Measurements from ENCODE around the gene PEX16.

PEX16 gene

DNA sequence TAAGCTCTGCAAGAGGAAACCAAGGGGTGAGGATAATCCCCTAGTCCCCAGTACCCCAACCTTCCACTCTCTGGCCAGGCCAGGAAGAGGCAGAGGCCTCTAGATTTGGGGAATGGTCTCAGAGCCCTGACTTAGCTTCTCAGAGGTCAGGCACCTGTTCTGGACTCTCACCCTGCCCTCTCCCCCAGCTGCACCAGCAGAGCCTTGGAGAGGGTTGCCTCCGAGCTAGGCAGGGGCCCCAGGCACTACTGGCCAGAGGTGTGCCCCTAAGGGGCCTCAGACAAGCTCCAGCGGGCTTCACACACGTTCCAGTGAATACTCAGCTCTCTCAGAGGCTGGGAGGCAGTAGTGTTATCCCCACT lies 18.6 kb downstream of the PEX16 start:
- no peak overlapping the region for H3K27ac ChIP-seq (ENCODE audit: insufficient read depth in 1 of 2, low read depth in 1 of 2, low read length in 2 of 2, poor library complexity in 1 of 2, severe bottlenecking in 2 of 2)
- ChIA-PET CTCF (interaction anchor here (0.6 to 1.0 kb wide), 3 partner anchors 29 to 489 kb away, joined by 3 read pairs; no protein-coding TSS in a partner anchor), POLR2A (interaction anchor here (1.5 kb wide), 1 partner anchor 19 kb away, joined by 6 read pairs; the partner anchor contains the start of gene PEX16)

DNA sequence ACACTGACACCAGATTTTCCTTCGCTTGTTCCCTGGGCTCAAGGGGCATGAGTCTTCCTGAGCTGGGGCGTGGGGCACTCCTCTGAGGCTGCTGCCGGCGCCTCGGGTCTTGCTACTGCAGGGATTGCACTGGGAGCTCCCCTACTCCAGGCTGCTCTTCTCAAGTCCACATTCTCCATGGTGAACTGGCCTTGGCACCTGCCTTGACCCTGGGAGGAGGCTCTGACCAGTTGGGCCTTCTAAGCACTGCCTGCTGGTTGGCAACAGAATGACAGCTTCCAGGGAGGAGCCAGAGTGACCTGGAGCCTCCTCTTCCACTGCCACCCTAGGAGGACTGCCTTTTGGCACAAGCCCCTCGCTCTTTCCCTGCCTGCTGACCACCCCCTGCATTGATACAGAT lies 20.1 kb downstream of the PEX16 start:
- WGBS (ENCODE audit: insufficient coverage): 93% methylated on average over 6 of the region's 6 CpGs
- DNase-seq: no peak
- Histone ChIP-seq H3K27me3 (replicated peaks in 2 of 5; ENCODE audit: control insufficient read depth in 4 of 5, insufficient read depth in 5 of 5, low read length in 4 of 5) (peaks cover 0 to 80% (median 21%) of the 10 kb centered on the region in 5 experiments), H3K4me3 (ENCODE audit: control insufficient read depth in 1 of 7, extremely low read depth in 1 of 7, insufficient read depth in 4 of 7, low read depth in 2 of 7, low read length in 6 of 7) (no peak overlapping the region), H3K4me1 (ENCODE audit: control extremely low read depth in 1 of 4, control insufficient read depth in 4 of 4, insufficient read depth in 4 of 4, low read length in 3 of 4) (peaks cover 0 to 13% (median 9%) of the 10 kb centered on the region in 4 experiments), H3K27ac (ENCODE audit: insufficient read depth in 1 of 2, low read depth in 1 of 2, low read length in 2 of 2, poor library complexity in 1 of 2, severe bottlenecking in 2 of 2) (no peak overlapping the region), H3K9me3 (ENCODE audit: control extremely low read depth in 1 of 5, control insufficient read depth in 4 of 5, insufficient read depth in 2 of 5, low read depth in 1 of 5, low read length in 4 of 5) (no peaks in the 10 kb centered on the region), H3K36me3 (ENCODE audit: control insufficient read depth in 4 of 4, insufficient read depth in 4 of 4, low read length in 3 of 4) (no peaks in the 10 kb centered on the region)
- POLR2A ChIA-PET: no interaction called here
- CTCF ChIA-PET: interaction anchor here (1.3 kb wide), 2 partner anchors 11 to 25 kb away, joined by 3 read pairs; no protein-coding TSS in a partner anchor

More for the DNA sequence above, 18.6 kb downstream of the PEX16 start:
- H3K4me1 ChIP-seq (ENCODE audit: control extremely low read depth in 1 of 4, control insufficient read depth in 4 of 4, insufficient read depth in 4 of 4, low read length in 3 of 4): peaks cover 0 to 13% (median 9%) of the 10 kb centered on the region in 4 experiments
- DNase-seq: no peak
- H3K36me3 ChIP-seq (ENCODE audit: control insufficient read depth in 4 of 4, insufficient read depth in 4 of 4, low read length in 3 of 4): no peaks in the 10 kb centered on the region
- peaks cover 0 to 75% (median 21%) of the 10 kb centered on the region in 5 experiments for H3K27me3 ChIP-seq (replicated peaks in 2 of 5; ENCODE audit: control insufficient read depth in 4 of 5, insufficient read depth in 5 of 5, low read length in 4 of 5)
- H3K4me3 ChIP-seq (ENCODE audit: control insufficient read depth in 1 of 7, extremely low read depth in 1 of 7, insufficient read depth in 4 of 7, low read depth in 2 of 7, low read length in 6 of 7): peak overlapping the region in 2 of 7 experiments; percentile 48 to 65
- 16% methylated on average over 3 of the region's 3 CpGs for WGBS (ENCODE audit: insufficient coverage)
- H3K9me3 ChIP-seq (ENCODE audit: control extremely low read depth in 1 of 5, control insufficient read depth in 4 of 5, insufficient read depth in 2 of 5, low read depth in 1 of 5, low read length in 4 of 5): no peaks in the 10 kb centered on the region

DNA sequence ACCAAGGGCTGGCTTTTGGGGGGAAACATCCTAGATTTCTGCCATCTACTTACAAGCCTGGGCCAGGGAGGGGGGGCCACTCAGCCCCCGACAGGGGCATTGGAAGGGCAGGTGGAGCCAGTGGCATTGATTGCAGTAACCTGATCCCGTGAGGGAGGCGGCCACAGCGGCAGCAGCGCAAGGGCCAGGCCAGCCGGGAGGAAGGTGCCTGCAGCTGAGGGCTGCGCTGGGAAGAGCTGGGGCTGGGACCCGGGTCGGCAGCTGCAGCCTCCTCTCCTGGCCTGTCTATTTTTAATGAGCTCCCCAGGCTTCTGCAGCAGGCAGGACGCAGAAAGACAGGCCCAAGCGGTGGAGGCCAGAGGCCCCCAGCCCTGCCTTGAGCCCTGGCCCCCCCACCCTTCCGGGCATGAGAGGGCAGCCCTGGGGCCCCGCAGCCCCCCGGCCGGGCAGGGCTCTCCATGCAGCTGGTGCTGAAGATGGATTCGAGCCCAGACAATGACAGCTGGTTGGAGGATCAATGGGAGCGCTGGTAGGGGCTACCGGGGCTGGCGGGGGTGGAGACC lies 21.2 kb downstream of the PEX16 start:
- POLR2A ChIA-PET: no interaction called here
- no peak overlapping the region for H3K4me3 ChIP-seq (ENCODE audit: control insufficient read depth in 1 of 7, extremely low read depth in 1 of 7, insufficient read depth in 4 of 7, low read depth in 2 of 7, low read length in 6 of 7)
- no peaks in the 10 kb centered on the region for H3K9me3 ChIP-seq (ENCODE audit: control extremely low read depth in 1 of 5, control insufficient read depth in 4 of 5, insufficient read depth in 2 of 5, low read depth in 1 of 5, low read length in 4 of 5)
- no peak for DNase-seq
- H3K27me3 ChIP-seq (replicated peaks in 2 of 5; ENCODE audit: control insufficient read depth in 4 of 5, insufficient read depth in 5 of 5, low read length in 4 of 5): peaks cover 0 to 71% (median 21%) of the 10 kb centered on the region in 5 experiments
- H3K36me3 ChIP-seq (ENCODE audit: control insufficient read depth in 4 of 4, insufficient read depth in 4 of 4, low read length in 3 of 4): no peaks in the 10 kb centered on the region
- H3K4me1 ChIP-seq (ENCODE audit: control extremely low read depth in 1 of 4, control insufficient read depth in 4 of 4, insufficient read depth in 4 of 4, low read length in 3 of 4): peaks cover 0 to 13% (median 9%) of the 10 kb centered on the region in 4 experiments
- 23% methylated on average over 18 of the region's 19 CpGs for WGBS (ENCODE audit: insufficient coverage)
- CTCF ChIA-PET: interaction anchor here (1.3 kb wide), 1 partner anchor 24 kb away, joined by 3 read pairs; no protein-coding TSS in a partner anchor
- no peak overlapping the region for H3K27ac ChIP-seq (ENCODE audit: insufficient read depth in 1 of 2, low read depth in 1 of 2, low read length in 2 of 2, poor library complexity in 1 of 2, severe bottlenecking in 2 of 2)

- Histone ChIP-seq H3K27me3 (replicated peaks in 2 of 5; ENCODE audit: control insufficient read depth in 4 of 5, insufficient read depth in 5 of 5, low read length in 4 of 5) (peaks cover 0 to 63% (median 21%) of the 10 kb centered on the region in 5 experiments), H3K4me3 (ENCODE audit: control insufficient read depth in 1 of 7, extremely low read depth in 1 of 7, insufficient read depth in 4 of 7, low read depth in 2 of 7, low read length in 6 of 7) (no peak overlapping the region), H3K9me3 (ENCODE audit: control extremely low read depth in 1 of 5, control insufficient read depth in 4 of 5, insufficient read depth in 2 of 5, low read depth in 1 of 5, low read length in 4 of 5) (no peaks in the 10 kb centered on the region), H3K4me1 (ENCODE audit: control extremely low read depth in 1 of 4, control insufficient read depth in 4 of 4, insufficient read depth in 4 of 4, low read length in 3 of 4) (peaks cover 0 to 13% (median 9%) of the 10 kb centered on the region in 4 experiments), H3K27ac (ENCODE audit: insufficient read depth in 1 of 2, low read depth in 1 of 2, low read length in 2 of 2, poor library complexity in 1 of 2, severe bottlenecking in 2 of 2) (no peak overlapping the region), H3K36me3 (ENCODE audit: control insufficient read depth in 4 of 4, insufficient read depth in 4 of 4, low read length in 3 of 4) (no peaks in the 10 kb centered on the region)
- DNase-seq: no peak
- CTCF ChIA-PET: no interaction called here
- POLR2A ChIA-PET: no interaction called here
- 94% methylated on average over 5 of the region's 8 CpGs for WGBS (ENCODE audit: insufficient coverage)
Measured at GRCh38 chr11:45895553-45896259, 22.0 kb downstream of the PEX16 start.

DNA sequence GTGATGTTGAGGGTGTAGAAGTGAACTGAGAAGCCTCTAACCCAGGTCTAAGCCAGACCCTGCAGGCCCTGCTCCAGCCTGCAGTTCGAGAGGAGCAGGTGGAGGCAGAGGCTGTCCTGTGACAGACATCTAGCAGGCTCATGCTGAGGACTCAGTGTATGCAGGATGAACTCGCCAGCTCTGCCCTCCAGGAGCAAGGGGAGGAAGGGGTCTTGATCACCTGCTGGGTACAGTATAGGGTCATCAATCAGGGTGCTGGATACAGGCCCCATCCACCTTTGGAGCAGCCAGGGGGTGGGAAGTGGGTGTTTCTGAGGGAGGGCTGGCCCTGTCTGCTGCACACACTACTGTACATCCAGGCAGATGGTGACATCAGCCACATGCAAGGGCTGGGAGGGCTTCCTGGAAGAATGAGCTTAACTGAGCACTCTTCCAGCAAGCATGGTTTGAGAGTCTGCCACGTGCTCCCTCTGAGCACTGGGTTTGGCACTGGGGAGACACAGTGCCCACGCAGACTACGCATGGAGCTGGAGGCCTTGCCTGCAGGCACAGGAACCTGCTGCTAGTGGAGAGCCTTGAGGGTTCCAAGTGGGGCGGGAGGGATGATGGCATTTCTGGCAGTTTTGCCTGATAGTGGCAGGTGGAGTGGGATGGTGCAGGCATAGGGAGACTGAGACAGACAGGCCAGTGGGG lies 23.0 kb downstream of the PEX16 start:
- Histone ChIP-seq H3K9me3 (ENCODE audit: control extremely low read depth in 1 of 5, control insufficient read depth in 4 of 5, insufficient read depth in 2 of 5, low read depth in 1 of 5, low read length in 4 of 5) (no peaks in the 10 kb centered on the region), H3K4me1 (ENCODE audit: control extremely low read depth in 1 of 4, control insufficient read depth in 4 of 4, insufficient read depth in 4 of 4, low read length in 3 of 4) (peaks cover 0 to 9% (median 7%) of the 10 kb centered on the region in 4 experiments), H3K27me3 (replicated peaks in 2 of 5; ENCODE audit: control insufficient read depth in 4 of 5, insufficient read depth in 5 of 5, low read length in 4 of 5) (peaks cover 0 to 59% (median 21%) of the 10 kb centered on the region in 5 experiments), H3K27ac (ENCODE audit: insufficient read depth in 1 of 2, low read depth in 1 of 2, low read length in 2 of 2, poor library complexity in 1 of 2, severe bottlenecking in 2 of 2) (no peak overlapping the region), H3K36me3 (ENCODE audit: control insufficient read depth in 4 of 4, insufficient read depth in 4 of 4, low read length in 3 of 4) (no peaks in the 10 kb centered on the region), H3K4me3 (ENCODE audit: control insufficient read depth in 1 of 7, extremely low read depth in 1 of 7, insufficient read depth in 4 of 7, low read depth in 2 of 7, low read length in 6 of 7) (no peak overlapping the region)
- ChIA-PET POLR2A (no interaction called here), CTCF (no interaction called here)
- WGBS (ENCODE audit: insufficient coverage): 89% methylated on average over 6 of the region's 6 CpGs
- no peak for DNase-seq

GRCh38 chr11:45892856-45893255 lies 24.8 kb downstream of the PEX16 start:
- H3K27me3 ChIP-seq (replicated peaks in 2 of 5; ENCODE audit: control insufficient read depth in 4 of 5, insufficient read depth in 5 of 5, low read length in 4 of 5): peaks cover 0 to 42% (median 11%) of the 10 kb centered on the region in 5 experiments
- H3K36me3 ChIP-seq (ENCODE audit: control insufficient read depth in 4 of 4, insufficient read depth in 4 of 4, low read length in 3 of 4): no peaks in the 10 kb centered on the region
- no peak for DNase-seq
- no peaks in the 10 kb centered on the region for H3K9me3 ChIP-seq (ENCODE audit: control extremely low read depth in 1 of 5, control insufficient read depth in 4 of 5, insufficient read depth in 2 of 5, low read depth in 1 of 5, low read length in 4 of 5)
- H3K4me1 ChIP-seq (ENCODE audit: control extremely low read depth in 1 of 4, control insufficient read depth in 4 of 4, insufficient read depth in 4 of 4, low read length in 3 of 4): no peaks in the 10 kb centered on the region
- H3K27ac ChIP-seq (ENCODE audit: insufficient read depth in 1 of 2, low read depth in 1 of 2, low read length in 2 of 2, poor library complexity in 1 of 2, severe bottlenecking in 2 of 2): no peak overlapping the region
- ChIA-PET CTCF (interaction anchor here (0.7 kb wide), 1 partner anchor 32 kb away, joined by 3 read pairs; no protein-coding TSS in a partner anchor), POLR2A (no interaction called here)
- no peak overlapping the region for H3K4me3 ChIP-seq (ENCODE audit: control insufficient read depth in 1 of 7, extremely low read depth in 1 of 7, insufficient read depth in 4 of 7, low read depth in 2 of 7, low read length in 6 of 7)
- WGBS (ENCODE audit: insufficient coverage): 75% methylated on average over 1 of the region's 5 CpGs

Measured in common myeloid progenitor, CD34-positive (primary cell).